ENCODE results near the gene PSMA5.

- TF ChIP-seq CTCF (IDR thresholded peaks at IDR 0.05; ENCODE audit: low read depth, low read length, poor library complexity, severe bottlenecking): no peak
- no peak for TF ChIP-seq EZH2phosphoT487 (IDR thresholded peaks at IDR 0.05; ENCODE audit: borderline replicate concordance, low read length)
Measured at GRCh38 chr1:109444346-109444745, 18.1 kb upstream of the PSMA5 start.
